A549 (cell line): ENCODE data around the gene TMEM196. TPM values are rescaled to one million over a fixed set of nuclear protein-coding genes. Genes with fewer than 3 reads are reported as not detected.
"Not testable (repeated sequence)": the region's sequence is repeated elsewhere in the genome, so short reads cannot be mapped to it uniquely, and the experiment has no call there.

Source experiments
- ATAC-seq, 2 experiments: fragments of 200-7000 bp in 1 of 2; fragments of >200 bp in 1 of 2; cut with Nextera tagmentation in 1 of 2; cut with Tn5 transposase in 1 of 2; 3 replicates each; pipeline versions ENCODE4 v1.8.0 to v1.9.1; 2018 to 2020; ENCODE audit warnings: mild to moderate bottlenecking in 1 of 2, moderate library complexity in 1 of 2
- CTCF ChIA-PET: fragments of 300-600 bp; sonication (Branson Sonifier 250); formaldehyde crosslinking; extraction: SDS; loops from one replicate; lab custom pipeline; 2021; ENCODE audit warnings: antibody characterized with exemption, inconsistent platforms; lab: Yijun Ruan, JAX
- POLR2A ChIA-PET: fragments of 350-600 bp; formaldehyde crosslinking; extraction: SDS; loops from one replicate; lab custom pipeline; 2021; ENCODE audit warnings: antibody characterized with exemption, inconsistent platforms; lab: Yijun Ruan, JAX
- DNase-seq, 2 experiments: peaks; one replicate each; pipeline versions ENCODE4 v3.0.0 to v3.0.0-alpha.2; 2011 to 2016; ENCODE audit warnings: low read depth in 1 of 2, low spot score in 1 of 2
- FAIRE-seq: peaks from 2 replicates; lab custom pipeline; 2011; peaks lifted over from hg19 to GRCh38; lab: Jason Lieb, UNC
- H3K27ac ChIP-seq, 2 experiments: fragments of >200 bp; sonication (Bioruptor Twin); formaldehyde crosslinking; 3 replicates each; pipeline ENCODE4 v1.5.1; 2016 to 2017
- H3K4me1 ChIP-seq: fragments of >200 bp; sonication (Bioruptor Twin); formaldehyde crosslinking; 3 replicates; pipeline ENCODE4 v1.6.1; 2016
- H3K4me2 ChIP-seq: fragments of >200 bp; sonication (Bioruptor Twin); formaldehyde crosslinking; 3 replicates; pipeline ENCODE4 v1.6.1; 2016
- H3K4me3 ChIP-seq: fragments of >200 bp; sonication (Bioruptor Twin); formaldehyde crosslinking; 3 replicates; pipeline ENCODE4 v1.5.1; 2016
- H3K9me3 ChIP-seq: fragments of >200 bp; sonication (Bioruptor Twin); formaldehyde crosslinking; 3 replicates; pipeline ENCODE4 v1.6.1; 2016
- CBX2 ChIP-seq: fragments of 200-600 bp; sonication (generic); IDR thresholded peaks from 2 replicates; pipeline ENCODE4 v1.6.1; 2016; ENCODE audit warnings: low read depth, mild to moderate bottlenecking, borderline replicate concordance
- EP300 ChIP-seq, 2 experiments: fragments of >200 bp; sonication (Bioruptor Twin); formaldehyde crosslinking; IDR thresholded peaks; 2 replicates in 1 of 2; 3 replicates in 1 of 2; pipeline ENCODE4 v1.6.1; 2016 to 2017
- GATA3 ChIP-seq: IDR thresholded peaks from 2 replicates; pipeline ENCODE4 v1.6.1; 2012; ENCODE audit warnings: borderline replicate concordance
- HEYL ChIP-seq: fragments of 250-450 bp; sonication (Bioruptor Pico); IDR thresholded peaks from 2 replicates; pipeline ENCODE4 v1.8.0; 2021; ENCODE audit warnings: mild to moderate bottlenecking, moderate library complexity
- KDM1A ChIP-seq: fragments of 200-600 bp; sonication (generic); IDR thresholded peaks from 2 replicates; pipeline ENCODE4 v1.6.1; 2016; ENCODE audit warnings: low read depth, mild to moderate bottlenecking
- NR3C1 ChIP-seq: fragments of >200 bp; sonication (Bioruptor Twin); formaldehyde crosslinking; IDR thresholded peaks from 3 replicates; pipeline ENCODE4 v1.6.1; 2017
- RARB ChIP-seq: fragments of 250-450 bp; sonication (Bioruptor Pico); IDR thresholded peaks from 2 replicates; pipeline ENCODE4 v1.8.0; 2021; ENCODE audit warnings: mild to moderate bottlenecking, moderate library complexity
- RCOR1 ChIP-seq: fragments of 150-350 bp; IDR thresholded peaks from 2 replicates; pipeline ENCODE4 v1.6.1; 2014; ENCODE audit warnings: antibody characterized with exemption, low read length, low read depth
- SREBF2 ChIP-seq: fragments of 450-650 bp; IDR thresholded peaks from 2 replicates; pipeline ENCODE4 v1.6.1; 2014; ENCODE audit warnings: mild to moderate bottlenecking, moderate library complexity
- TP53 ChIP-seq: fragments of 250-450 bp; sonication (Bioruptor Pico); IDR thresholded peaks from 2 replicates; pipeline ENCODE4 v1.5.0; 2021; ENCODE audit warnings: mild to moderate bottlenecking, moderate library complexity
- ZFP36 ChIP-seq: fragments of 450-650 bp; IDR thresholded peaks from 2 replicates; pipeline ENCODE4 v1.6.1; 2014; ENCODE audit warnings: borderline replicate concordance; ENCODE audit not compliant: partially characterized antibody
- WGBS: methylation state at CpG from one replicate; pipeline ENCODE4 v1.1.6; 2017; ENCODE audit errors: missing lambda C conversion rate; 5-methylcytosine and 5-hydroxymethylcytosine counted together
- polyA plus RNA-seq, 4 experiments: library from polyadenylated mRNA; depleted of rRNA in 3 of 4; stranded (reverse); fragments of >200 nt; fragmentation: RNase III in 1 of 4; extraction: RNeasy Plus Mini Kit Qiagen cat#74134 plus additional on column Dnase treatment in 1 of 4; gene quantifications; 2 replicates in 3 of 4; 3 replicates in 1 of 4; pipeline ENCODE4 v1.2.3, GENCODE V29; 2011 to 2017
- TF ChIP-seq, protein P1 (sequence below): IDR thresholded peaks from 2 replicates; pipeline ENCODE4 v1.6.1; 2012
- TF ChIP-seq, protein P2 (sequence below): fragments of 250-450 bp; sonication (Bioruptor Pico); IDR thresholded peaks from 2 replicates; pipeline ENCODE4 v1.5.0; 2021; ENCODE audit warnings: mild to moderate bottlenecking, moderate library complexity, borderline replicate concordance
- TF ChIP-seq, protein P3 (sequence below): IDR thresholded peaks from 2 replicates; pipeline ENCODE4 v1.6.1; 2012; ENCODE audit warnings: low read depth, borderline replicate concordance
- TF ChIP-seq, protein P4 (sequence below): fragments of 200-600 bp; sonication (generic); IDR thresholded peaks from 2 replicates; pipeline ENCODE4 v1.6.1; 2016; ENCODE audit warnings: antibody characterized with exemption, mild to moderate bottlenecking, moderate library complexity
- TF ChIP-seq, protein P5 (sequence below): fragments of >200 bp; sonication (Bioruptor Twin); formaldehyde crosslinking; IDR thresholded peaks from 2 replicates; pipeline ENCODE4 v1.6.1; 2016
- TF ChIP-seq, protein P6 (sequence below): fragments of 450-650 bp; IDR thresholded peaks from 2 replicates; pipeline ENCODE4 v1.6.1; 2014; ENCODE audit warnings: antibody characterized with exemption

TMEM196 gene
- polyA plus RNA-seq, 2 of the 4 experiments (the other 2 are of a cell fraction) = not detected

DNA sequence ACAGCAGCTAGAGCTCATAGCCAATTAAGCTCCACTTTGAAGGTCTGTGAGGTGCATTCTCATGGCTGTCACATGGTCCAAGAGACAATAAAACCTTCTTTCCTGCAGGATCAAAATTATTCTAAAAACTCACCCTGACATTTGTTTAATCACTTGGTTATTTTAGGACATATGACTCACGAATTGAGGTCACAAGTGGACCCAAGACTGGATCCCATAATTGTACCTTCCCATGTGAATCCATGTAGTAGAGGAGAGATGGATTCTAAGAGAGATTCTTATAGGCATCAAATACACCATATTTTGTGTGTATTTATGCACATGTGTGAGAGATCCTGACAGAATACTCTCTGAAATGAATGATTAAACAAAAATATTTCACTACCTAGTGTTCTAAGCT lies 82.7 kb downstream of the TMEM196 start:
- H3K4me3 ChIP-seq = no peak overlapping the region
- 0% methylated on average over 1 of the region's 1 CpG for WGBS
- ChIA-PET CTCF (no interaction called here), POLR2A (no interaction called here)
- DNase-seq (no peak), FAIRE-seq (no peak), ATAC-seq (no peak)
- H3K9me3 ChIP-seq = no peaks in the 10 kb centered on the region
- TF ChIP-seq ZFP36 (no peak), TP53 (CRISPR knock-in tag) (no peak), HEYL (CRISPR knock-in tag) (no peak), RARB (CRISPR knock-in tag) (no peak), GATA3 (no peak)
- TF ChIP-seq, protein P1, sequence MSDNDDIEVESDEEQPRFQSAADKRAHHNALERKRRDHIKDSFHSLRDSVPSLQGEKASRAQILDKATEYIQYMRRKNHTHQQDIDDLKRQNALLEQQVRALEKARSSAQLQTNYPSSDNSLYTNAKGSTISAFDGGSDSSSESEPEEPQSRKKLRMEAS = no peak
- TF ChIP-seq, protein P2, sequence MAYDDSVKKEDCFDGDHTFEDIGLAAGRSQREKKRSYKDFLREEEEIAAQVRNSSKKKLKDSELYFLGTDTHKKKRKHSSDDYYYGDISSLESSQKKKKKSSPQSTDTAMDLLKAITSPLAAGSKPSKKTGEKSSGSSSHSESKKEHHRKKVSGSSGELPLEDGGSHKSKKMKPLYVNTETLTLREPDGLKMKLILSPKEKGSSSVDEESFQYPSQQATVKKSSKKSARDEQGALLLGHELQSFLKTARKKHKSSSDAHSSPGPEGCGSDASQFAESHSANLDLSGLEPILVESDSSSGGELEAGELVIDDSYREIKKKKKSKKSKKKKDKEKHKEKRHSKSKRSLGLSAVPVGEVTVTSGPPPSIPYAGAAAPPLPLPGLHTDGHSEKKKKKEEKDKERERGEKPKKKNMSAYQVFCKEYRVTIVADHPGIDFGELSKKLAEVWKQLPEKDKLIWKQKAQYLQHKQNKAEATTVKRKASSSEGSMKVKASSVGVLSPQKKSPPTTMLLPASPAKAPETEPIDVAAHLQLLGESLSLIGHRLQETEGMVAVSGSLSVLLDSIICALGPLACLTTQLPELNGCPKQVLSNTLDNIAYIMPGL (CRISPR knock-in tag) = no peak
- no peak overlapping the region for H3K4me2 ChIP-seq
- no peak overlapping the region for H3K27ac ChIP-seq
- H3K4me1 ChIP-seq = no peaks in the 10 kb centered on the region

DNA sequence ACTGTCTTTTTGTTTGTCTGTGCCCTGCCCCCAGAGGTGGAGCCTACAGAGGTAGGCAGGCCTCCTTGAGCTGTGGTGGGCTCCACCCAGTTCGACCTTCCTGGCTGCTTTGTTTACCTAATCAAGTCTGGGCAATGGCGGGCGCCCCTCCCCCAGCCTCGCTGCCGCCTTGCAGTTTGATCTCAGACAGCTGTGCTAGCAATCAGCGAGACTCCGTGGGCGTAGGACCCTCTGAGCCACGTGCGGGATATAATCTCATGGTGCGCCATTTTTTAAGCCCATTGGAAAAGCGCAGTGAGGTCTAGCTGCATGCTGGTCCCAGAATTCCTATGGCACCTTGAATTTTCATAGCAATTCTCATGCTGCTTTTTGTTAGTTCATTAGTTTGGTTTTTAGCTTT lies 84.3 kb downstream of the TMEM196 start:
- POLR2A ChIA-PET, H3K4me3 ChIP-seq, FAIRE-seq, H3K9me3 ChIP-seq, ATAC-seq, H3K4me1 ChIP-seq, DNase-seq, H3K27ac ChIP-seq, CTCF ChIA-PET: not testable (repeated sequence)
- WGBS = 14% methylated on average over 12 of the region's 12 CpGs
- H3K4me2 ChIP-seq = peak overlapping the region; percentile 43; the same call in 2 of the 3 replicates

DNA sequence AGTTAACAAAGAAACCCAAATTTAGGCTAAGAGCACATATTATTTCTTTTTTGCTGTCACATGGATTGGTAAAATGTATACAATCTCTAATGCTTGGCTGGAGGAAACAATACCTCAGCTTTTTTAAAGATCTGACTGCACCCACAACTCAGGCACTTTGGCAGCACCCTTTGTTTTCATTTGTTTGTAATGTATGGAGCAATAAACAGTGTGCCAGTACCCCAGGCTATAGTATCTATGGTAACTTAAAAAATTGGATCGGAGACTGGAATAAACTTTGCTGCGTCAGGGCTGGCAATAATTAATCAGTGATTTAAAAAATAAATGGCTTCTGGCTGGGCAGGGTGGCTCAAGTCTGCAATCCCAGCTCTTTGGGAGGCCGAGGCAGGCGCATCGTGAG lies 91.8 kb downstream of the TMEM196 start:
- no peak overlapping the region for H3K4me2 ChIP-seq
- no peak for TF ChIP-seq CBX2
- no peak for TF ChIP-seq EP300 (IDR thresholded peaks at IDR 0.05)
- TF ChIP-seq KDM1A = no peak
- FAIRE-seq = no peak
- H3K27ac ChIP-seq = no peak overlapping the region
- no peaks in the 10 kb centered on the region for H3K4me1 ChIP-seq
- ChIA-PET CTCF (no interaction called here), POLR2A (no interaction called here)
- WGBS = 60% methylated on average over 5 of the region's 5 CpGs
- no peak for DNase-seq
- ATAC-seq = no peak
- no peaks in the 10 kb centered on the region for H3K9me3 ChIP-seq
- no peak overlapping the region for H3K4me3 ChIP-seq

DNA sequence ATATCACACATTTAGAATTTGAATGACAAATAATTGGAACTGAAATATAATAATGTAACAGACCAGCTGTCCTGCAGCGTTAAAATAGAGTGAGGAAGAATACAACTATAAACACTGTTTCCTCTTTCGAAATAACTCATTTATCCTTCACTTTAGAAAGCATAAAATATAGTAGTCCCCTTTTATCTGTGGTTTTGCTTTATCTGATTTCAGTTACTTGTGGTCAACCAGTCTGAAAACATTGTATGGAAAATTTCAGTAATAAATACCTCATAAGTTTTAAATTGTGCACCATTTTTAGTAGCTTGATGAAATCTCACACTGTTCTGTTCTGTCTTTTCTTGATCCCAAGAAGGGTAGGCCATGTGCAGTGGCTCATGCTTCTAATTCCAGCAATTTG lies 96.2 kb downstream of the TMEM196 start:
- FAIRE-seq (no peak), DNase-seq (no peak), ATAC-seq (no peak)
- H3K4me2 ChIP-seq = no peak overlapping the region
- H3K27ac ChIP-seq = no peak overlapping the region
- no peaks in the 10 kb centered on the region for H3K9me3 ChIP-seq
- H3K4me1 ChIP-seq = no peaks in the 10 kb centered on the region
- H3K4me3 ChIP-seq = no peak overlapping the region
- POLR2A ChIA-PET = no interaction called here
- TF ChIP-seq RCOR1 = no peak
- no peak for TF ChIP-seq SREBF2
- TF ChIP-seq, protein P3, sequence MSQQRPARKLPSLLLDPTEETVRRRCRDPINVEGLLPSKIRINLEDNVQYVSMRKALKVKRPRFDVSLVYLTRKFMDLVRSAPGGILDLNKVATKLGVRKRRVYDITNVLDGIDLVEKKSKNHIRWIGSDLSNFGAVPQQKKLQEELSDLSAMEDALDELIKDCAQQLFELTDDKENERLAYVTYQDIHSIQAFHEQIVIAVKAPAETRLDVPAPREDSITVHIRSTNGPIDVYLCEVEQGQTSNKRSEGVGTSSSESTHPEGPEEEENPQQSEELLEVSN = no peak
- TF ChIP-seq, protein P4, sequence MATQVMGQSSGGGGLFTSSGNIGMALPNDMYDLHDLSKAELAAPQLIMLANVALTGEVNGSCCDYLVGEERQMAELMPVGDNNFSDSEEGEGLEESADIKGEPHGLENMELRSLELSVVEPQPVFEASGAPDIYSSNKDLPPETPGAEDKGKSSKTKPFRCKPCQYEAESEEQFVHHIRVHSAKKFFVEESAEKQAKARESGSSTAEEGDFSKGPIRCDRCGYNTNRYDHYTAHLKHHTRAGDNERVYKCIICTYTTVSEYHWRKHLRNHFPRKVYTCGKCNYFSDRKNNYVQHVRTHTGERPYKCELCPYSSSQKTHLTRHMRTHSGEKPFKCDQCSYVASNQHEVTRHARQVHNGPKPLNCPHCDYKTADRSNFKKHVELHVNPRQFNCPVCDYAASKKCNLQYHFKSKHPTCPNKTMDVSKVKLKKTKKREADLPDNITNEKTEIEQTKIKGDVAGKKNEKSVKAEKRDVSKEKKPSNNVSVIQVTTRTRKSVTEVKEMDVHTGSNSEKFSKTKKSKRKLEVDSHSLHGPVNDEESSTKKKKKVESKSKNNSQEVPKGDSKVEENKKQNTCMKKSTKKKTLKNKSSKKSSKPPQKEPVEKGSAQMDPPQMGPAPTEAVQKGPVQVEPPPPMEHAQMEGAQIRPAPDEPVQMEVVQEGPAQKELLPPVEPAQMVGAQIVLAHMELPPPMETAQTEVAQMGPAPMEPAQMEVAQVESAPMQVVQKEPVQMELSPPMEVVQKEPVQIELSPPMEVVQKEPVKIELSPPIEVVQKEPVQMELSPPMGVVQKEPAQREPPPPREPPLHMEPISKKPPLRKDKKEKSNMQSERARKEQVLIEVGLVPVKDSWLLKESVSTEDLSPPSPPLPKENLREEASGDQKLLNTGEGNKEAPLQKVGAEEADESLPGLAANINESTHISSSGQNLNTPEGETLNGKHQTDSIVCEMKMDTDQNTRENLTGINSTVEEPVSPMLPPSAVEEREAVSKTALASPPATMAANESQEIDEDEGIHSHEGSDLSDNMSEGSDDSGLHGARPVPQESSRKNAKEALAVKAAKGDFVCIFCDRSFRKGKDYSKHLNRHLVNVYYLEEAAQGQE = no peak
- TF ChIP-seq EP300 (IDR thresholded peaks at IDR 0.05) = no peak
- no peak for TF ChIP-seq CBX2
- TF ChIP-seq, protein P5, sequence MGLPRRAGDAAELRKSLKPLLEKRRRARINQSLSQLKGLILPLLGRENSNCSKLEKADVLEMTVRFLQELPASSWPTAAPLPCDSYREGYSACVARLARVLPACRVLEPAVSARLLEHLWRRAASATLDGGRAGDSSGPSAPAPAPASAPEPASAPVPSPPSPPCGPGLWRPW = no peak
- no peak for TF ChIP-seq TP53 (CRISPR knock-in tag)
- no peak for TF ChIP-seq NR3C1
- TF ChIP-seq, protein P6, sequence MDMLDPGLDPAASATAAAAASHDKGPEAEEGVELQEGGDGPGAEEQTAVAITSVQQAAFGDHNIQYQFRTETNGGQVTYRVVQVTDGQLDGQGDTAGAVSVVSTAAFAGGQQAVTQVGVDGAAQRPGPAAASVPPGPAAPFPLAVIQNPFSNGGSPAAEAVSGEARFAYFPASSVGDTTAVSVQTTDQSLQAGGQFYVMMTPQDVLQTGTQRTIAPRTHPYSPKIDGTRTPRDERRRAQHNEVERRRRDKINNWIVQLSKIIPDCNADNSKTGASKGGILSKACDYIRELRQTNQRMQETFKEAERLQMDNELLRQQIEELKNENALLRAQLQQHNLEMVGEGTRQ = no peak
- no peak for TF ChIP-seq KDM1A
- CTCF ChIA-PET = interaction anchor here (1.4 kb wide), 1 partner anchor 921 kb away, joined by 5 read pairs; no protein-coding TSS in a partner anchor
- 6% methylated on average over 2 of the region's 2 CpGs for WGBS
